NAMALWA (cell line): ENCODE measurements around the gene NDST1.

ENCODE experiments used
- DNase-seq: peaks from one replicate; pipeline ENCODE4 v3.0.0-alpha.2; 2015; ENCODE audit warnings: low spot score

Gene NDST1

DNA sequence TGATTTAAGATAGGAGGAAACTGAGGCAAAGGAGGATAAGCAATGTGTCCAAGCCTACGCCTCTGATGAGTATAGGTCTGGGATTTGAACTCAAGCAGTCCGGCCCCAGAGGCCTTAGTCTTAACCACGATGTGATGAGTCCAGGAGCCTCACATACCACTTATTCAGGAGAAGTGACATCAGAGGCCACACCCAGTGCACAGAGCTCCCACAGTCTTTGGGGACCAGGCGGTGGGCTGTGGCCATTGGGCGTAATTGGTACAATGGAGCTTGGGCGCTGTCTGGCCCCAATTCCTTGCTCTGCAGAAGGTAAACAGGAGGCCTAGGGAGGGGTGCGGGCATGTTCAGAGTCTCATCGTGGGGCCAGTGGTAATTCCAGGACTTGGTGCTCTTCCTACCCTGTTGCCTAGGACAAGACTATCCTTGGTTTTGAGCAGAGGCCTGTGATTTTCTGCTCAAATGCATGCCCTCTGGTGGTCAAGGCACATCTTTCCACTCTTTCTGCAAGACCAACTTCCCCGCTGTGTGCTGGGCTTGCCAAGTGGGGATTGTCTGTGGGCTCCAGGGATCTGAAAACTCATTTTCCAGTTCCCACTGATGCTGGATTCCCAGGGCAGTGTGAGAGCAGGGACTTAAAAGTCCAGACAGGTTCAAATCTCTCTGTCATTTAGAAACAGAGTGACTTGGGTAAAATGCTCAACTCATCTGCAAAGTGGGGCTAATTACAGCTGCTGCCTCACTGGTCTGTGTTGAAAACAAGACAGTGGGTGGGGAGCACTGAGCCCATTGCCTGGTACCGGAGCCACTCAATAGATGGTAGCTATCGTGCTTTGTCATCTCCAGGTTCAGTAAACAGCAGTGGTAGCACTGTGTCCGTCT lies 15.8 kb downstream of the NDST1 start:
- DNase-seq: peak; percentile 58

DNA sequence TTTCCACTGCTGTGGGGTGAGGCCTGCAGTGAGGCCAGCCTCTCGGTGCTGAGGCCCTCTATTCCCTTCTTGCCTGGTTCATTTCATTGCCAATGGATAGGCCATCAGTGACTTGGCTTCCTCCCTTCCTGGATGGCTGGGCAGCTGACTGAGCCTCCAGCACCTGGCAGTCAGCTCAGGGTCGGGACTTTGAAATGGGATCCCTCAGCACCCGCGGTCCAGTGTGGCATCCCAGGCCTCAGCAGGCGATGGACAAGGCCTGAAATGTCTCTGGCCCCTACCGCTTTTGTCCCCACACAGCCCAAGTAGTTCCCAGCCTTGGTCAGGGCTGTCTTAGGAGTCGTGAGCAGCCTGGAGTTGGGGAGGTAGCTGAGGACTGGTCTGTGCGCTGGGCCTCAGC lies 17.2 kb downstream of the NDST1 start:
- no peak for DNase-seq

DNA sequence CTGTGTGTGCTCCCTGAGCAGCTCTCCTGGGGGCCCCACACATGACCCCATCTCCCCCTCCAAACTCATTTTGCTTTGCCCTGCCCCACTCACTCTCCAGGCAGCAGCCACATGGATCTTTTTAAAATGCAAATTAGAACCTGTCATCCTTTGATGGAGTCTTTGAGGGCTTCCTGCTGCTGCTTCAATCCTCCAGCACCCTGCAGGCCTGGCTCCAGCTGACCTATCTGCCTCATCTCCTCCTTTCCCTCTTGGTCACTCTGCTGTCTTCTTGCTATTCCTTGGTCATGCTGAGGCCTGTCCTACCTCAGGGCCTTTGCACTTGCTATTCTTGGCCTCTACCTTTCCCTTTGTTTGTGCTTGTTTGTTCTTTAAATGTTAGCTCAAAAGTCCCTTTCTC lies 17.9 kb downstream of the NDST1 start:
- DNase-seq: no peak

DNA sequence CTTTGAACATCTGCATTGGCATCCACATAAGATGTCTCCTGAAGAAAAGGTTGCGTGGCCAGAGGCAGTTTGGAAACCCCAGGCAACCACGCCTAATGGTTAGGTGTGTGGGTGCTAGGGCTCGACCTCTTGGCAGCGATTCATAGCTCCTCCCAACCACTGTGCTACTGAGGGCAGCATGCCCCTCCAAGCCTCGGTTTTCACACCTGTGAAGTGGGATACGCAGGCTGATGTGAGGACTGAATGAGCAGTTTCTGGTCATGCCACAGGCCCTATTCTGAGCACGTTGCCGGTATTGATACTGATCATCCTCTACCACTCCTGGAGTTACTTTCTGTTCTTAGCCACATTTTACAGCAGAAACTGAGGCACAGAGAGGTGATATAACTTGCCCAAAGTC lies 19.1 kb downstream of the NDST1 start:
- no peak for DNase-seq

DNA sequence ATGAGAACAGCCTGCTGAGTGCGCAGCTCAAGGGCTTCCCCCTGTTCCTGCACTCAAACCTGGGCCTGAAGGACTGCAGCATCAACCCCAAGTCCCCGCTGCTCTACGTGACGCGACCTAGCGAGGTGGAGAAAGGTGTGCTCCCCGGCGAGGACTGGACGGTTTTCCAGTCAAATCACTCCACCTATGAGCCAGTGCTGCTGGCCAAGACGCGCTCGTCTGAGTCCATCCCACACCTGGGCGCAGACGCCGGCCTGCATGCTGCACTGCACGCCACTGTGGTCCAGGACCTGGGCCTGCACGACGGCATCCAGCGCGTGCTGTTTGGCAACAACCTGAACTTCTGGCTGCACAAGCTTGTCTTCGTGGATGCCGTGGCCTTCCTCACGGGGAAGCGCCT lies 19.9 kb downstream of the NDST1 start:
- no peak for DNase-seq

DNA sequence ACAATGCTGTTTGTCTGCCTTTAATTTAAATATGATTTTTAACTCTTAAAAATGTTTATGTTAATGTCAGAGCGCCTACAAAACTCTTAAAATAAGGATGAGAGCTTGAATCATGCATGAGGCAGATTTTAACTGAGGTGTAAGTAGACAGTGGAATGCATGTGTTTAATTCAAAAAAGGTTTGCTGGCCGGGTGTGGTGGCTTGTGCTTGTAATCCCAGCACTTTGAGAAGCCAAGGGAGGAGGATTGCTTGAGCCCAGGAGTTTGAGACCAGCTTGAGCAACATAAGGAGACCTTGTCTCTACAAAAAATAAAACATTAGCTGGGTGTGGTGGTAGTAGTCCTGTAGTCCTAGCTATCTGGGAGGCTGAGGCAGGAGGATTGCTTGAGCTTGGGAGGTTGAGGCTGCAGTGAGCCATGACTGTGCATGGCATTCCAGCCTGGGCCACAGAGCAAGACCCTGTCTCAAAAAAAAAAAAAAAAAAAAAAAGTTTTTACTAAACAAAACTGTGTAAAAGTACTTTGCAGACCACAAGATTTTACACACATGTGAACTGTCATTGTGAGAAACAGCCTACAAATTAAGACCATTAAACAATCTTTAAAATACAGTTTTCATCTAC lies 21.1 kb downstream of the NDST1 start:
- DNase-seq: no peak

DNA sequence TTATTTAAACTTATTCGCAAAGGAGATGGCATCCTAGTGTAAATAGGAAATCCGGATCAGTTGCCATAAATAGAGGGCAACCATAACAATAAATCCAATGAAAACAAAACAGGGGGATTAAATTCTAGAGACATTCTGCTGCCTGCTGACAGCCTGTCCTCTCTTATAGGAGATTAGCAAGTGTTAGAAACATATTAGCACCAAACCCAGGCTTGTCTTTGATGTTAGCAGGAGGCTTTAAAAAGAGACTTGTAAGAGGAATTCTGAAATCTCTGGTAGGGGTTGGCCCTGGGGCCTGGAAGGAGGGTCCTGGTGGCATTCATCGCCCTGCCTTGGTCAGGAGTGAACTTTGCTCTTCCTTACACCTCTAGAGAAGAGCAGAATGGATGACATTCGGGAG lies 21.6 kb downstream of the NDST1 start:
- DNase-seq: no peak

DNA sequence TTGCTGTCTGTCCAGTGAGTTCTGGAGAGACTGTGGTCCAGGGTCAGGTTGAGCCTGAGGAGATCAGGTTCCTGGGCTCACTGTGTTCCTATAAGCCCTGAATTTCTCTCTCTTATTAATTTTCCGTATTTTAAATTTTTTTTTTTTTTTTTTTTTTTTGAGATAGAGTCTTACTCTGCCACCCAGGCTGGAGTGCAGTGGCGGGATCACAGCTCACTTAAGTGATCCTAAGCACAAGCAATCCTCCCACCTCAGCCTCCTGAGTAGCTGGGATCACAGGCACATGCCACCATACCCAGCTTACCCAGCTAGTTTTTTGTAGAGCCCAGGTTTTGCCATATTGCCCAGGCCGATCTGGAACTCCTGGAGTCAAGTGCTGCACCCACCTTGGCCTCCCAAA lies 22.5 kb downstream of the NDST1 start:
- no peak for DNase-seq

DNA sequence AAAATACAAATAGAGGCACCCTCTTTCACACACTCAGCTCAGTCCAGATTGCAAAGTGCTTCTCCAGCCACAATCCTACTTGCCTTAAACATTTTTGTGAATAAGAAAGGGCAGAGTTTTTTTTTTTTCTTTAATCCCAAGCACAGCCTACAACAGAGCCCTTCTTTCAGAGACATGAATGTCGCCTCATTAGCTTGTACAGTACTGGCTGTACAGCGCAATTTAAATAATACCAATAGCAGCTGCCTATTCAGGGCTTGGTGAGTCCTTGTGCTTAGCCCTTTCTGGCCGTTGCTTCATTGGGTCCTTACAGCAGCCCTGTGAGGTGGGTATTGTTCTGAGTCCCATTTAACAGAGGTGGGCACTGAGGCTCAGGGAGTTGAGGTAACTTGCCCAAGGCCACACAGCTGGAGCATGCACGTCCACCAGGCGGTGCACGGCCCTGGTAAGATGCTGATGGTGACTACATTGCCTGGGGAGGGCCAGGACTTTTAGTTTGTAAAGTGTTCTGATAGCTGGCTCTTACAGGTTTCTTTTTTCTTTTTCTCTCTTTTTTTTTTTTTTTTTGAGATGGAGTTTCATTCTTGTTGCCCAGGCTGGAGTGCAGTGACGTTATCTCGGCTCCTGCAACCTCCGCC lies 23.1 kb downstream of the NDST1 start:
- no peak for DNase-seq

DNA sequence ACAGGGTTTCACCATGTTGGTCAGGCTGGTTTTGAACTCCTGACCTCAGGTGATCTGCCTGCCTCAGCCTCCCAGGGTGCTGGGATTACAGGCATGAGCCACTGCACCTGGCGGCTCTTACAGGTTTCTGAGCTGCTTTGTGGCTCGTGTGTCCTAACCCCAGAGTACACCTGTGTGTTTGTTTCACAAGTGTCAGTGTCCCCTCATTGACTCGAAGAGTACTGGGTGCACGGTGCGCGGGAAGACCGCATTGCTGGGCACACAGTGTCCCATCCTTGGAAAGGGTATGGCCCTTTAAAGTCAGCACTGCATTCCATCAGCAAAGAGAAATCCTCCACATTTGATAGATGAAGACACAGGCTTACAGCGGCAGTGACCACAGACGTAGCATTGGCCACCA lies 23.8 kb downstream of the NDST1 start:
- DNase-seq: no peak

DNA sequence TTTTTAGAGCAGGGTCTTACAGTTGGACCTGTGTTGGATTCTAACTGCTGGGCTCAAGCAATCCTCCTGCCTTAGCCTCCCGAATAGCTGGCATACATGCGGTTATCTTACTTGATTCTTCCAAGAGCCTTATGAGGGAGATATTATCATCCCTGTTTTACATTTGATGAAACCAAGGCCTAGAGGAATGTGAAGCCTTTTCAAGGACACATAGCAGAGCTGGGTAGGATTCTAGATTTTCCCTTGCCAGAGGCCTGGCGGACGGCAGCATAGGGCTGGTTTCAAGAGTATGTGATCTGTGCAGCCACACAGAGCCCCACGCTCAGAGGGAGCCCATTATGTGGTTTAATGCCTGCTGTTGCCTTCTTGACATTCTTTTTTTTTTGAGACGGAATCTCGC lies 24.2 kb downstream of the NDST1 start:
- no peak for DNase-seq

DNA sequence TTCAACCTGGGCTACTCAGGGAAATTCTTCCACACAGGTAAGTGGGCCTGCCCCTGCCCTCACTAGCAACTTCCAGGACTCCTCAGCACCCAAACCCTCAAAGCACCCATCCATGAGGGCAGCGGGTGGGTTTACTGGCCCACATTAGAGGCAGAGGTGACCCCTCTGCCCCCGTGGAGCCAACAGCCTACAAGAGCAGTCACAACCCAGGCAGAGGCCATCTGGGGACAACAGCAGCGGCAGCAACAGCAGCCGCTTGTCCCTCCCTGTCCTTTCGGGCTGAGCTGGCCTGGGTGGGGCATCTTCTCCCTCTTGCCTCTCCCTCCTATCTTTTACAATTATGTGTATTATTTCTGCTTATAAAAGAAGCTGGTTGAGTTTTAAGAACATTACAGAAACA lies 25.1 kb downstream of the NDST1 start:
- DNase-seq: no peak

DNA sequence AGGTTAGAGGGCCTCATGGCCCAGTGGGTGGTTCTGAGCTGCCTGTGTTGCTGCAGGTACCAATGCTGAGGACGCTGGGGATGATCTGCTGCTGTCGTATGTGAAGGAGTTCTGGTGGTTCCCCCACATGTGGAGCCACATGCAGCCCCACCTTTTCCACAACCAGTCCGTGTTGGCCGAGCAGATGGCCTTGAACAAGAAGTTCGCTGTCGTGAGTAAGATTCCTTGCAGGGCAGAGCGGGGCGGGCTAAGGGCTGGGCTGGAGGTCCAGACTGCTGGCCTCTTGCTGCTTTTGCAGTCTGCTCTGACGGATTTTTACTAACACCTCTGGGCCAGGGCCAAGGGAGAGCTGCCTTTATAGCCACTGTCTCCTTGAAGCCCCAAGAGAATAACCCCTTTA lies 26.9 kb downstream of the NDST1 start:
- no peak for DNase-seq

DNA sequence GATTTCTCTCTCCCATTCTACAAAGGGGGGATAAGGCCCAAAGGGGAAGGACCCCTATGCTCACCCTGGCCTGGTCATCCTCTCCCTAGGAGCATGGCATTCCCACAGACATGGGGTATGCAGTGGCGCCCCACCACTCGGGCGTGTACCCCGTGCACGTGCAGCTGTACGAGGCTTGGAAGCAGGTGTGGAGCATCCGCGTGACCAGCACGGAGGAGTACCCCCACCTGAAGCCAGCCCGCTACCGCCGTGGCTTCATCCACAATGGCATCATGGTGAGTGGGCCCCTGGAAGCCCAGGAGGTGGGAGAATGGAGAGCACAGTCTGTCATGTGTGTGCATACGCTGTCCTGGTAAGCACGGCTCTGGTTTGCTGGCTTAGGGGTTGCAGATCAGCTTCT lies 27.7 kb downstream of the NDST1 start:
- no peak for DNase-seq

DNA sequence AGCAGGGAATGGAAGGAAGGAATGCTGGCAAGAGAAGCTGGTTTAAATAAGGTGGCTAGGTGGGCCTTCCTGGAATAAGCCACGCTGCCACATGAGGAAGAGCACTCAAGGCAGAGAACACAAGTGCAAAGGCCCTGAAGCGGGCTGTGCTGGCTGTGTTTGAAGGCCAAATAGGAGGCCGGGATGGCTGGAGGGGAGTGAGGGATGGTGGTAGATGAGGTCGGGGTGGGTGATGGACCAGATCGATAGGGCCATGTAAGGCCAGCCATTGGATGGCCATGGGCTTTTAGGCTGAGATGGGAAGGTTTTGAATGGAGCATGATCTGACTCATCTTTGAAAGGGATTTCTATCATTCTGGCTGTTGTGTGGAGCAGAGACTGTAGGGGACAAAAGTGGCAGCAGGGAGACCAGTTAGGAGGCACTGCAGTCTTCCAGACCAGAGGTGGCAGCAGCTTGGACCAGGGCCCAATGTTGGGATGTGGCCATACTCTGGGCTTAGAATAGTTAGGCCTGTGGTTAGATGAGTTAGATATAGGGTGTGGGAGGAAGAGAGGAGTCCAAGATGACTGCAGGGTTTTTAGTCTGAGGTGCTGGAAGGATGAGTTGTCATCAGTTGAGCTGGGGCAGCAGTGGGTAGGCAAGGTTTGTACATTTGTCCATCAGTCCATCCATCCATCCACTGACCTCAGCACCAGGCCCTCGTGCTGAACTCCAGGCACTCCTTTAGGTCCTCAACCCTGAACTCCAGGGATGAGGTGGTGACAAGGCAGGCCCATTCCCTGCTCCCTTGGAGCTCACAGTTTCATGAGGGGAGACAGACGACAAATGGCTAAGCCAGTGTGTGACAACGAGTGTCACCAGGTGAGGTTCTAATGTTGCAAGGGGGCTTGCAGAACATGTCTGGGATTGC lies 30.3 kb downstream of the NDST1 start:
- DNase-seq: no peak

DNA sequence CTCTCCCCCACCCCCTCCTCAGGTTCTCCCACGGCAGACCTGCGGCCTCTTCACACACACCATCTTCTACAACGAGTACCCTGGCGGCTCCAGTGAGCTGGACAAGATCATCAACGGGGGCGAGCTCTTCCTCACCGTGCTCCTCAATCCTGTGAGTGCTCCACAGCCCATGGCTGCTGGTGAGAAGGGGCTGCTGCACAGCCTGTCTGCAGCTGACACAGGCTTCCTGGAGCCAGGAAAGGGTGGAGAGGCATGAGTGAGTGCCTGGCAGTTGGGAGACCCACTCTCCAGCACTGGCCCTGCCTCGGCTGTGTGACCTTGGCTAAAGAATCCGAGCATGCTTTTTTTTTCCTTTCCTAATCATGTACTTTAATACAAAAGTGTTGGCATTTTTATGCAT lies 31.3 kb downstream of the NDST1 start:
- DNase-seq: no peak

DNA sequence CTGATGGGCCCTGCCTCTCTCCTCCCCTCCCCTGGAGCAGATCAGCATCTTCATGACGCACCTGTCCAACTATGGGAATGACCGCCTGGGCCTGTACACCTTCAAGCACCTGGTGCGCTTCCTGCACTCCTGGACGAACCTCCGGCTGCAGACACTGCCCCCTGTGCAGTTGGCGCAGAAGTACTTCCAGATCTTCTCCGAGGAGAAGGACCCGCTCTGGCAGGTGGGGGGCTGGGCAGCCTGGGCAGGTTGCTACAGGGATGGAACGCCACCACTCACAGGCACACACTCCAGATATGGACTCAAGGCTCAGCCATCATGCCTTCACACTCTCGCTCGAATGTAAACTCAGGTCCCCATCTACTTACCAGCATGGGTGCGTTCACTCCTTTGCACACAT lies 32.1 kb downstream of the NDST1 start:
- DNase-seq: no peak

DNA sequence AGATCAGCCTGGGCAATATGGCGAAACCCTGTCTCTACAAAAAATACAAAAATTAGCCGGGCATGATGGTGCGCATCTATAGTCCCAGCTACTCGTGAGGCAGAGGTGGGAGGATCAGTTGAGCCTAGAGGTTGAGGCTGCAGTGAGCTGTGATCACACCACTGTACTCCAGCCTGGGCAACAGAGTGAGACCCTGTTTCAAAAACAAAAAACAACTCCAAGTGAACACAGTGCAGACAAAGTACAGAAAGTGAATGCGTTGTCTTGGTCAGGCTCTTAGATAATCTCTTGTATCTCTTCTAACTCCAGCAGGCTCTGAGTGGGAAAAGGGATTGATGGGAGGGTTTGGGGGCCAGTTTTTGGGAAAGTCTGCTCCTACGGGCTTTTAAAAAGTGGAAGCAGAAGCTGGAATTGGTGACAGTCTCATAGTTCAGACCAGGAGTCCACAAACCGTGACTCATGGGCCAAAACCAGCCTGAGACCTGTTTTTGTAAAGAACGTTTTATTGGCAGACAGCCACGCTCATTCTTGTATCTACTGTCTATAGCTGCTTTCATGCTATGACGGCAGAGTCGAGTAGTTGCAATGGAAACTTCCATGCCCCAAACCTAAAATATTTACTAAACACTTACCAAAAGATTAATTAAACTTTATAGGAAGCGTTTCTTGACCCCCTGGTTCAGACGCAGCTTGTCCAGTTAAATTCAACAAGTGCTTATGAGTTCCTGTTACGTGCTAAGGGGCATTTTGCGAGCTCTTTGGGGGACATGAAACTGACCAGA lies 32.9 kb downstream of the NDST1 start:
- DNase-seq: no peak

DNA sequence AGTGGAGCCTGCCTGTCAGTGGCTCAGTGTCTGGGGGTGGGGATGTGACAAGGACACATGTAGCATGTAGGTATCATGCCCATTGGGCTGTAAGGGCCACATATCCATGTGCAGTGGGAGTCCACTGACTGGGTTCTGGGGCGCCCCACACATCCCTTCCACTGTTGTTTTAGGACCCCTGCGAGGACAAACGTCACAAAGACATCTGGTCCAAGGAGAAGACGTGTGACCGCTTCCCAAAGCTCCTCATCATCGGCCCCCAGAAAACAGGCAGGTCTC lies 33.4 kb downstream of the NDST1 start:
- no peak for DNase-seq

DNA sequence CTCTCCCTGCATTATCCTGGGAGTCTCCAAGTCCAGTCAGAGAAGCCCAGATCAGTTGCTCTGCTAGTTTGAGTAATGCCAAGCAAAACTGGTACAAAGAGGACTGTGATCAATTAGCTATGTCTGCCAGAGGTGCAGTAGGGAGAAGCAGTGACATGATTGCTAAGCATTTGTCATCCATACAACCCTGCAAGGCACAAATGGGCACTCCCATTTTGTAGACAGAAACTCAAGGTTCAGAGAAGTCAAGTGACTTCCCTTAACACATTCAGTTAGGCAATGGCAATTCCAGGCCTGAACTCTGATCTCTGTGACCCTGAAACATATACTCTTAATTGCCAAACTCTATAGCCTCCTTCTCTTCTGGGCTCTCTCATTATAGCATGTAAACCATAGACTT lies 34.0 kb downstream of the NDST1 start:
- no peak for DNase-seq

DNA sequence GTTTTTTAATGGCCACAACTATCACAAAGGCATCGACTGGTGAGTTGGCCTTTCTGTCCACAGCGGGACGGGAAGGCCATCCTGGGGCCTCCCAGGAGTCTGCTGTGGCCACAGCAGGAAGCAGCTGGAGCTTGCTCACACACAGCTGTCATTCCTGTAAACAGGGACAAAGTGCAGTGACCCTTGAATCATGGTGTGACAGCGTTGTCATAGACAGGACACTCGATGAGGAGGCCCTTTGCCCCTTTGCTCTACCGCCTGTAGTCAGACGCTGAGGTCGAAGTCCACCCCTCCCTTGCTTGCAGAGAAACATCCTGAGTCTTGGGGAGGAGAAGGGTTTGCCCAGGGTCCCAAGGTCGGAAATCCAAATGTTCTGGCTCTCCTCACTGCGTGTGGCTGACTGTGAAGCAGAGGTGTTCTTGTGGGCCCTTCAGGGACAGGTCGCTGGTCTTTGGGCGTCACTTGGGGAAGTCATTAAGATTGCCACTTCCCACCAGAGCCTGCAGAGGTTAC lies 35.1 kb downstream of the NDST1 start:
- DNase-seq: no peak
